HG02885 (cell line): ENCODE results near the gene CEP170.
A peak's percentile ranks its signal among the peaks of the same experiment; 100 is the strongest.
"Not testable (repeated sequence)": the region's sequence is repeated elsewhere in the genome, so short reads cannot be mapped to it uniquely, and the experiment has no call there.

ENCODE experiments used
- ATAC-seq: cut with Tn5 transposase; IDR thresholded peaks from one replicate; pipeline ENCODE4 v1.9.1; 2021; ENCODE audit warnings: mild to moderate bottlenecking; ENCODE audit not compliant: unreplicated experiment, poor library complexity

CEP170 gene

DNA sequence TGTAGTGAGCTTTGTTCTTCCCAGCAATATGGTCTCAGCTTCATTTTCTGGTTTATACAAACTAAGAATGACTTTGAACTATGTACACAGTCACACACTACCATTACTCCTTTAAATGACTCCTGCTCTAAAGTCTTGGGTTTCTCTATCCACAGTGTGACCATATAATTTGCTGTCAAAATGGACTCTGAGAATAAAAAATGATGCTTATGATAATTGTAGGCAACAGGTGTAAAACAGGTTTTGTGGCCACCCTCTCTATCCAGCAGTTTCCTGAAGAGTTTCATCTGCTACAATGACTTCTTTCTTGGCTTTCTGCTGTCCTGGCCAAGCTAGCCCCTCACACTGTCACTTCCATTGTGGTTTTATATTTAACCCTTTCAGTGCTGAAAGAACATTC is 71.4 kb downstream of the CEP170 start:
- not testable (repeated sequence) for ATAC-seq

DNA sequence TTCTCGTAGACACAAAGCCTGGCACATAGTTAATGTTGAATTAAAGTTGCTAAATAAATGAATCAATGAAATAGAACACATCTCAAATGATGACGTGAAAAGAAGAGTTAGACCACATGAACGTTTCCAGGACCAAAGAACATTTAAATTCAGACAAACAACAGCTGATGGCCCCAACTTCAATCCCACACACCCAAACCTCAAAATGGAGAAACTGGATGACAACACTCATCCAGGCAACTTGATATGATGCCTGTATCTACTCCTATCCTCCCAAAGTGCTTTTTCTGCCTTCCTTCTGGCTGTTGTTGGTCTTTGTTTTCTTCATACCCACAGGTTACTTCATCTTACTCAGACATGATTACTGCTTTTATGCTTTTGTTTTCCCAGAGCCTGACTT is 71.9 kb downstream of the CEP170 start:
- ATAC-seq, result not testable (repeated sequence)

GRCh38 chr1:243179720-243180119 is 75.4 kb downstream of the CEP170 start:
- ATAC-seq, result no peak

DNA sequence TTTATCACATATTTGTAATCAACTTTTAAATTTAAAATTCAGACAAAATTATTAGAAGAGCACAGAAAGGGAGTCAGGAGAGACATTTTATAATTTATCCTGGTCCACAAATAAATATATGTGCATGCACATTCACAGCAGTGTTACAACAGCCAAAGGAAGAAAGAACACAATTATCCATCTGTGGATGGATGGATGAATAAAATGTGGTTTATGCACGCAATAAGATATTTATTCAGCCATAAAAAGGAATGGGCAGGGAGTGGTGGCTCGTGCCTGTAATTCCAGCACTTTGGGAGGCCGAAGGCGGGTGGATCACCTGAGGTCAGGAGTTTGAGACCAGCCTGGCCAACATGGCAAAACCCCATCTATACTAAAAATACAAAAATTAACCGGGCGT is 77.3 kb downstream of the CEP170 start:
- ATAC-seq, result not testable (repeated sequence)

DNA sequence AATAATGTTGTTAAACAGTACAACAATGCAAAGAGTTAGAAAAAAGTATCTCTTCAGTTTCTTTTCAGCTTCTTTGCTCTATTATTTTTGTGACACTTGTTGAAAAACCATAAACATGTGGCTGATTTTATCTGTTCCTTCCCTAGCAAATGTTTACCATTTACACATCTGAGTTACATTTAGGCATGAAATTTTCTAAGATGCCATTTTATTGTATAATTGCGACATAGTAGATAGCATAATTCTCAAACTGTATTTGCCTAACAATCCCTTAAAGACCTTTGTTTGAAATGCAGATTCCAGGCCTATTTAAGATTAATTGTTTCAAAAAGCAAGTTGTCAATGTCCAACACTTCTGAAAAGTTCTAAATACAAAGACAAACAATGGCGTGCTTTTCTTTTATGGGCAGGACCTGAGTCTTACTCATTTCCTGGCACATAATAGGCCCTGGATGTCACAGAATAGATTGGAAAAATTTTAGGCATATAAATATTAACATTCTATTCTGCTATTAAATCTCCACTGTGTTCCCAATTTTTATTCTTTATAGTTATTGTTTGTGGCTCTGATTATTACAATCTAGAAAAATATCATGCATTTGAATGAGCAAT is 81.2 kb downstream of the CEP170 start:
- ATAC-seq, result not testable (repeated sequence)

- ATAC-seq, result not testable (repeated sequence)
Observed at GRCh38 chr1:243164911-243165310, 90.2 kb downstream of the CEP170 start.

DNA sequence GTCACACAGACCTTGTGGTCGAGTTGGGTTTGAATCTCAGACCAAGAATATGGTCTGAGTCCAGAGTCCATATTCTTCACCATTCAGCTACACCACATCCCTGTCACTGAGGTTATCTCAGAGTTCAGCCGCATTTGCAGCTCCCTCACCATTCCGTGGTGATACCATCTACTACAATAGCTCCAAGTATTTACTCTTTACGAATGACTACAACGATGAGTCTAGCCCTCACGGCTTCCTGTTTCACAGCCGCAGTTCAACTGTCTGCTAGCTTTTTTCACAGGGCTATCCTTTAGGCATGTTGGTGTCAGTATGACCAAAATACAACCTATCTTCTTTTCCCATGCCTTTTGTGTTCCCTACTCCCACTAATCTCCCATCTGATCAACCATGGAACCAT is 104.2 kb downstream of the CEP170 start:
- not testable (repeated sequence) for ATAC-seq

- not testable (repeated sequence) for ATAC-seq
Observed at GRCh38 chr1:243149120-243149519, 106.0 kb downstream of the CEP170 start.

DNA sequence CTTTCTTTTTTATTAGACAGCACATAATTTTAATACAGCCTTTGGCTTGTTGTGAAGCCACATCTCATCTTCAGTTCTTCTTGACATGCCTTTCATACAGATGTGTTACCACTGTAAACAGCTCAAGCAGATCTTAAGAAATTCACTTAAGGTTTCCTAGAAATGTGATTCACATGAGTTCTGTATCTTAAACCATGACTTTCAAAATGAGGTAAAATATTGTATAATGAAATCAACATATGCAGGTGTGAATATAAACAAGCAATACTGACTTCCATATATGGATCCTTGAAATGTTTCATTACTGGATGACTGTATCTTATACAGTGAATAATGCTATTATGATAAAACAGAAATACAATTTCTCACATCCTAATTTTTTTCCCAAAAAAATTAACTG is 107.7 kb downstream of the CEP170 start:
- ATAC-seq, result not testable (repeated sequence)

DNA sequence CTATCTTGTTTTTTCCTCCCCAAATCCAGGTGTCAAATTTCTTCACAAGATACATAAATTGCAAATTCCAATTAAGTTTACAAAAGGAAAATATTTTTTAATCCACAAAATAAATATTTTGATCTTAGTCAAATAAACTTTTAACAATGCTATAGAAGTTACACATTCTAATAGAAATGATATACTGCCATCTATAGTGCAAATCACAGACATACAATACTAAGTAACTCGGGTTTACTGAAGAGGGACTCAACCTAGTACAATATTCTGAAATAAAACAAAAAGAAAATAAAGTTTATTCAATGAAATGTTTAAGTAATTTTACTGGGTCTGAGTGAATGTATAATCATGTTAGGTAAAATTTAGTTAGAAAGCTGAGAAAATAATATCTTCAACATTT is 114.6 kb downstream of the CEP170 start:
- not testable (repeated sequence) for ATAC-seq

- ATAC-seq, result not testable (repeated sequence)
Observed at GRCh38 chr1:243122876-243123409, 132.1 kb downstream of the CEP170 start.

DNA sequence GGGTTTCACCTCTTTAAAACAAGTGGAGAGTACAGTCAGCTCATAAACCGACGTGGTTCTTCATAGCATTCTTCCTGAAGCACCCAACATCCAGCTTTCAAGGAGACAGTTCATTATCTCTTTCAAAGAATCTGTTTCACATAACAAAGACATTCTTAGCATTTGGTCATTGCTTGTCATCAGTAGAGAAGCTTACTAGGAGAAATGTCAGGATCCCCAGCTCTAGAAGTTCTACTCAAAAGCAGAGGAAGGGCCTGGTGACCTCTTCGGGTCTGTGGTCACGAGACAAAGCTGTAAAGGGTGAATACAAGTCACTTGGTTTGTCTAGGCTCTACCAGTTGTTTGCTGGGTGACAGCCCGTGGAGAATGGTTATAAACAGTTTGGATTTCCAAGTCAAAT is 133.1 kb downstream of the CEP170 start:
- ATAC-seq, result not testable (repeated sequence)

DNA sequence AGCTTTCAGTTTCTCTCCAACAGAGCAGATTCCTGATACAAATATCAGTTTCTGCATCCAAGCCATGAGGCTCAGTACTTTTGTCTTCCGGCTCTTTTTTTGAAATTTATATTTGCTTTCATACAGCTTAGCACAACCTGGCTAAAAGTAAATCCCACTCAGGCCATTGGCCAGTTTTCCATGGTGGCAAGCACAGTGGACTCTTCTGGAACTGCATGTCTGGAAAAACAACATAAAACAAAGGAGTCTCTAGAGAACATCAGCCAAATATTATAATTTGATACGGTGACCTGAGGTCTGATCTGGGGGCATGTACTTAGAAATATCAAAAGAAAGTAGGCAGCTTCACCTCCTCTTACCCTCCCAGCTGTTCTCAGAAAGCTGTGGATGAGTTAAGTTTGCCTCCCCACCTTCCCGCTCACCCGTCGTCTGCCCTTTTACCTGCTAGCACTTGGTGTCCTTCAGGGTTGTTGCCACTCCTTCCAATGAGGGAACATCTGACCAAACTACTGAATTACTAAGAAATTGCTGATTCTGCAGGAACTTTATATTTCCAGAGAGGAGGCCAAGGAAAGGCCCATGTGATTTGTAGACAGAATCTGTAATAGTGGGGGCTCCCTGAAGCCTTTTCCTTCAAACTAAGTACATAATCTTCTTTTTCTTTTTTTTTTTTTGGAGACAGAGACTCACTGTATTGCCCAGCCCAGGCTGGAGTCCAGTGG is 136.3 kb downstream of the CEP170 start:
- ATAC-seq, result not testable (repeated sequence)

- not testable (repeated sequence) for ATAC-seq
Observed at GRCh38 chr1:243116187-243116586, 138.9 kb downstream of the CEP170 start.

- peak; percentile 5 for ATAC-seq
Observed at GRCh38 chr1:243114769-243115168, 140.3 kb downstream of the CEP170 start.

DNA sequence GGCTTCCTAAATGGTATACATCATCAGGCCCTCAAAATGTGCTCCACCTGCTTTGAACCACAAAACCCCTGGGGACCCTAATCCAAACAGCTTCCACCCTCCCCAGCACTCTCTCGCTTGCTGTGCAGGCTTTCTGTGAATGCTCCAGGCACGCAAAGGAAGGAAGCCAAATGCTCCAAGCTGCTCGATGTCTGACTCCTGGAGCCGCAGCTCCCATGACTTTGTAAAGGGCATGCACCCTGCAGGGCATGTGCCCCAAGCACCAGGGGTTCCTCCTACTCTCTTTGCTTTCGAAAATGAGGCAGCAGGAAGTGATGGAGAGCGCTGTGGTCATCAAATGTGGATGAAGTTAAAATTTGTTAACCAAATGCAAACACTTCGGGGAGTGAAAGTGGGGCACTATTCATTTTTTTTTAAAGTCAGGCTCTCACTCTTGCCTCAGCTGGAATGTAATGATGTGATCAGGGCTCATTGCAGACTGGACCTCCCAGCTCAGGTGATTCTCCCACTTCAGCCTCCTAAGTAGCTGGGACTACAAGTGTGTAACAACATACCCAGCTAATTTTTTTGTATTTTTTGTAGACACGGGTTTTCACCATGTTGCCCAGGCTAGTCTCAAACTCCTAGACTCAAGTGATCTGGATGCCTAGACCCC is 140.9 kb downstream of the CEP170 start:
- peak; percentile 90 for ATAC-seq

DNA sequence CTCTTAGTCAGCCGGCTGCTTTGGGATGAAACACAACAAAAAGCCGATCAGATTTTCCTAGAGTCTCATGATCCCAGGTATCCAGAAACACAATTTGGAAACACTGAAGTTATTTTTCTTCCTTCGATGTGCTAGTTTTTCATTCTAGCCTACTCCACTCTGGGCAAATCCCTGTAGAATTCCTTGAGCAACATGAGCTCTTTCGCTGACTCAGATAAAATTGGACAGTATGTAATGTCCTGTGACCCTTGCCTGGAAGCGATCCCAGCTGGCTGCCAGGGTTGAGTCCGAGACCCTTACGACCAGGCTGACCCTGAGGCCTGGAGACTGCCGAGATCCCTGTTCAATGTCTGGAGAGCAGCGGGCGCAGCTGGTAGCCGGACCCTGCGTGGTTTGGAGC is 147.9 kb downstream of the CEP170 start:
- ATAC-seq, result not testable (repeated sequence)

- ATAC-seq, result peak; percentile 49
Observed at GRCh38 chr1:243105652-243106332, 149.3 kb downstream of the CEP170 start.

DNA sequence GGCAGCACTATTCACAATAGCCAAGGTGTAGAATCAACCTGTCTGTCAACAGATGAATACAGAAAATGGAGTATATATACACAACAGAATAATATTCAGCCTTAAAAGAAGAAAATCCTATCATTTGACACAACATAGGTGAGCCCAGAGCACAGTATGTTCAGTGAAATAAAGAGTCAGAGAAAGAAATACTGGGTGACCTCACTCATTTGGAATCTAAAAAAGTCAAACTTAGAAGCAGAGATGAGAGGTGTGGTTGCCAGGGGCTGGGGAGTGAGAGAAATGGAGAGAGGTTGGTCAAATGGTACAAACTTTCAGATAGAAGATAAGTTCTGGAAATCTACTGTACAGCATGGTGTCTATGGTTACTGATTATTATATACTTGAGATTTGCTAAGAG is 150.0 kb downstream of the CEP170 start:
- ATAC-seq, result peak; percentile 39

GRCh38 chr1:243104452-243104851 is 150.6 kb downstream of the CEP170 start:
- ATAC-seq, result not testable (repeated sequence)
